GM20000 (cell line): Measurements from ENCODE around the gene STUM.
"Not testable (repeated sequence)": the region's sequence is repeated elsewhere in the genome, so short reads cannot be mapped to it uniquely, and the experiment has no call there.

ENCODE experiments used
- DNase-seq: peaks from one replicate; pipeline ENCODE4 v3.0.0; 2012; ENCODE audit warnings: low spot score
- TF ChIP-seq, protein P1 (sequence below): IDR thresholded peaks from 2 replicates; pipeline ENCODE4 v1.5.1; 2012; ENCODE audit warnings: mild to moderate bottlenecking, control low read depth; ENCODE audit errors: extremely low read depth, missing control alignments

Gene STUM

DNA sequence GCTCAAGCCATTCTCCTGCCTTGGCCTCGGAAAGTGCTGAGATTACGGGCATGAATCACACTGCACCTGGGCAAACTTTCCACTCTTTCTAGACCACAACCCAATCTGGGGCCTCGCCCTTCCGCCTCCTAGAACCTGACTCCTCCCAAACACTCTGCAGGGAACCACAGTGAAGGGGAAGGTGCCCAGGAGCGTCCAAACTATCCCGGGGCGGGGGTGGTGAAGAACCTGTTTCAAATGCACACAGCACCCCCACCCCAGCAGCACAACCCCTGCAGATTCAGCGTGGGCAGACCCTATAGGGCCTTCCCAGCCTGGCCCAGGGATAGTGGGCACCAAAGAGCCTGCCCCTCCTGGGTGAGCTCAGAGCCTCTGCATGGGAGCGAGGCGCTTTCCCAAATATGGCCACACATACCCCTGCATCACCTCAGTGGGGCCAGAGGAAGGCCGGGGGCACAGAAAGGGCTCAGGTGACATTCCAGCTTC is 86.9 kb downstream of the STUM start:
- no peak for DNase-seq
- TF ChIP-seq, protein P1, sequence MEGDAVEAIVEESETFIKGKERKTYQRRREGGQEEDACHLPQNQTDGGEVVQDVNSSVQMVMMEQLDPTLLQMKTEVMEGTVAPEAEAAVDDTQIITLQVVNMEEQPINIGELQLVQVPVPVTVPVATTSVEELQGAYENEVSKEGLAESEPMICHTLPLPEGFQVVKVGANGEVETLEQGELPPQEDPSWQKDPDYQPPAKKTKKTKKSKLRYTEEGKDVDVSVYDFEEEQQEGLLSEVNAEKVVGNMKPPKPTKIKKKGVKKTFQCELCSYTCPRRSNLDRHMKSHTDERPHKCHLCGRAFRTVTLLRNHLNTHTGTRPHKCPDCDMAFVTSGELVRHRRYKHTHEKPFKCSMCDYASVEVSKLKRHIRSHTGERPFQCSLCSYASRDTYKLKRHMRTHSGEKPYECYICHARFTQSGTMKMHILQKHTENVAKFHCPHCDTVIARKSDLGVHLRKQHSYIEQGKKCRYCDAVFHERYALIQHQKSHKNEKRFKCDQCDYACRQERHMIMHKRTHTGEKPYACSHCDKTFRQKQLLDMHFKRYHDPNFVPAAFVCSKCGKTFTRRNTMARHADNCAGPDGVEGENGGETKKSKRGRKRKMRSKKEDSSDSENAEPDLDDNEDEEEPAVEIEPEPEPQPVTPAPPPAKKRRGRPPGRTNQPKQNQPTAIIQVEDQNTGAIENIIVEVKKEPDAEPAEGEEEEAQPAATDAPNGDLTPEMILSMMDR = no peak

DNA sequence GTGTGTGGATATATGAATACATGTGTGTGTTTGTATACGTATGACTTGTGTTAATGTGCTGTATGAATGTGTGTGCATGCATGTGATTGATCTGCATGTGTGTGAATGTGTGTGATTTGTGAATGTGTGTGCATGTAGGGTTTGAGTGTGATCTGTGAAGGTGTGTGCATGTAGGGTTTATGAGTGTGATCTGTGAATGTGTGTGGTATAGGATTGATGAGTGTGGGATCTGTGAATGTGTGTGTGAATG is 88.2 kb downstream of the STUM start:
- TF ChIP-seq, protein P1 = no peak

DNA sequence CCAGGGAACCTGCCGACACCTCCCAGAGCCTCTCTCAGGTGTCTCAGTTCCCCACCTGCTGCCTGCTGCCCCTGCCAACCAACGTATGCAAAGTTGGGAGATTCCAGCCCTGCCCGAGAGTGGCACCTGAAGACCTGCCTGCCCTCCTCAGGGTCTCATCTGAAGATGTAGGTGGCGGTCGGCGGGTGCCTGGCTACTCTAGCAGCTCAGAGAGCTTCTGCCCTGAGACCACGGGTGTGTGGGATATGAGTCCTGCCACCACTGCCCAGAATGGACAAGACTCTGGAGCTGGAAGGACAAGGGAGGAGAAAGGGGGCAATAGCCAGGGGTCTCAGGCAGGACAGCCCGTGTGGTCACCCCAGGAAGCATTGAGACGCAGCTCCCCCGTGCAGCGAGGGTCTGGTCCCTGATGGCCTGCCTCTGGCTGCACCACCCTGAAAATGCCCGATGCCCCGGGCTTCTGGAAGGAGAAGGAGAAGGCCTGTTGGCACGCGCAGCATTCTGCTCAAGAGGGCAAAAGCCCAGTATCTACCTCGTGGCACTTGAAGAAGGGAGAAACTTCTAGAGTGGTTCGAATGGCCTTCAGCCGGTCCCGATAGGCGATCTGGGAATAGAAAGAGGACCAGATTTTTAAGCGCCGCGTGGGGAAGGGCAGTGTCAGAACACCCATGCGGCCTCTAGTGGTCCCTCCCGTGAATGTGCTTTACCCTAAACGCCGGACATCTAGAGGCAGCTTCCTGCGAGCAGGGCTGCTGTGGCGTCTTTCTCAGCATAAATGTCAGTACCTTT is 88.8 kb downstream of the STUM start:
- DNase-seq = no peak
- TF ChIP-seq, protein P1 = no peak

More for the DNA sequence above, 88.2 kb downstream of the STUM start:
- DNase-seq = no peak

DNA sequence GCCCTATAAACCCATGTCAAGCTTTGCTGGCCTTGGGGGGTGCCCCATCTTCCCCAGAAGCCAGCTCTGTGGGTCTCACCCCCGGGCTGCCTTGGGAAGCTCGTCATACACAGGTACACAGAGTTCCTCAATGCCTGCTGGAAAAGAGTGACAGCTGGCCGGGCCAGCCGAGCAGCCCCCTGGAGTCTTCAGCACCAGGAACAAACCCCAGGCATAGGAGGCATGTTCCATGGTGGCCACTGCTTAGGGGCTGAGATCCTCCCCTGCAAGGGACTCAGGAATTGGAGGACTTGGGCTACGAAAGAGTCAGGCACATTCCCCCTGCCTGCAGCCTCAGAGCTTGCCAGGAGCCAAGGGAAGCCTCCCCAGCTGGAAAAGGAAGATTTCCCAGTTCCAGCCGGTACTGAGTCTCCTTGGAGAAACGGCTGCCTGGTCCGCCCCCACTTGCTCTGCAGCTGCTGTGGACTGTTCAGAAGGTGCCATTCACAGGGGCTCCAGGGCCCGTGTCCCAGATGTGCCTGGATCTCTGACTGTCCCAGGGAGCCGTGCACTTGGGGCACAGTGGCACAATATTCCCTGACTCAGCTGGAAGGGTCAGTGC is 89.5 kb downstream of the STUM start:
- TF ChIP-seq, protein P1 = no peak
- no peak for DNase-seq

DNA sequence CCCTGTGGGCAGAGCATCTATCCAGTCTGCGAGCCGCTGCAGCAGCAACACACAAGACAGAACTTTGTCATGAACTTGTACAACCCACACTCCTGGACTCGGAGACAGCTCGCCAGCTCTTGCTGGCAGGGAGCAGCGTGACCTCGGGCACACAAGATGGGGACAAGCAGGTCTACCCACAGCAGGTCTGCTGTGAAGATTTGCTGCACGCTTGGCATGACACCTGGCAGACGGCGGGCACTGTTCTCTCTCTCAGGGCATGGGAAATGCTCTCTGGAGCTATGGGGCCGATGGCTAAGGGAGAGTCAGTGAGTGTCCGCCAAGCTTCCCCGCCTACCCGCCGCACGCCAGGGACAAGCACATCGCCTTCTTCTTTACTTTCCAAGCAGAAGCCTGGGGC is 90.0 kb downstream of the STUM start:
- TF ChIP-seq, protein P1 = no peak
- DNase-seq = no peak

DNA sequence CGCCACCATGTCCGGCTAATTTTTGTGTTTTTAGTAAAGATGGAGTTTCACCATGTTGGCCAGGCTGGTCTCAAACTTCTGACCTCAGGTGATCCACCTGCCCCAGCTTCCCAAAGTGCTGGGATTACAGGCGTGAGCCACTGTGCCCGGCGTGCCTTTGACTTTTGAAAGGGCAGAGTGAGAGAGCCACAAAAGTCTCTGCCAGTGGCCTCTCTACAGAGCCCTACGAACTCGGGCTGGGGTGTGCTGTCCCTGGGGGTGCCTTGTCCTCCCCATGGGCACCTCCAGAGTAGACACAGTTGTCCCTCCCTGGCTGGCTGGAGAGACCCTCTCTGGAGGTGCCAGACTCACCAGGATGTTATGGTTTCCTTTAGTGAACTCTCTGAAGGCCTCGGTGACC is 90.6 kb downstream of the STUM start:
- DNase-seq = not testable (repeated sequence)

DNA sequence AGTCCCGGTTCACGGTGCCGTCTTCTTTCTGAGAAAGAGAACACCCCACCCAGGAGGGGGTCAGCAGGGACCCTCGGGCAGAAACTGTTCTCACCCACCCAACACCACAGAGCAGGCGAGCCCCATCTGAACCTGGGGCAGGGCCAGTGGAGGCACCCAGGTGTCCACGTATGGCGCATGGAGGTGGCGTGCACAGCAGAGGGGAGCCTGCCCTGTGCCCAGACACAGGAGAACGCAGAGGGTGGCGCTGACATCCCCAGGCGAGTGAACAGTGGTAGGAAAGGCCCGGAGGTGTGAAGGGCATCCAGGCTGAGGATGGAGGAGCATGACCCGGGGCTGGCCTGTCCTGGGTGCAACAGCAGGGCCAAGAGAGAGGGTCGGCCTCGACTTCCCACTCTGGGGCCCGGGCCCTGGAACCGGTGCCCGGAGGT is 91.1 kb downstream of the STUM start:
- TF ChIP-seq, protein P1 = no peak
- no peak for DNase-seq
